Activated gamma-delta T cell treated with anti-CD3 and anti-CD28 coated beads, Interleukin-2, amount 50 U/mL, for 16 hours (primary cell): ENCODE measurements around the gene FRZB.
"Not testable (repeated sequence)": the region's sequence is repeated elsewhere in the genome, so short reads cannot be mapped to it uniquely, and the experiment has no call there.

Experiments
- DNase-seq: peaks from one replicate; pipeline ENCODE4 v3.0.0-alpha.2; 2020; ENCODE audit warnings: low read depth

Gene FRZB, protein sequence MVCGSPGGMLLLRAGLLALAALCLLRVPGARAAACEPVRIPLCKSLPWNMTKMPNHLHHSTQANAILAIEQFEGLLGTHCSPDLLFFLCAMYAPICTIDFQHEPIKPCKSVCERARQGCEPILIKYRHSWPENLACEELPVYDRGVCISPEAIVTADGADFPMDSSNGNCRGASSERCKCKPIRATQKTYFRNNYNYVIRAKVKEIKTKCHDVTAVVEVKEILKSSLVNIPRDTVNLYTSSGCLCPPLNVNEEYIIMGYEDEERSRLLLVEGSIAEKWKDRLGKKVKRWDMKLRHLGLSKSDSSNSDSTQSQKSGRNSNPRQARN

GRCh38 chr2:182866461-182867406, at the start of gene FRZB:
Gene FRZB, minus strand, starts transcription at chr2:182866637. Its CDS starts 85 bp downstream, at chr2:182866552.
- no peak for DNase-seq

DNA sequence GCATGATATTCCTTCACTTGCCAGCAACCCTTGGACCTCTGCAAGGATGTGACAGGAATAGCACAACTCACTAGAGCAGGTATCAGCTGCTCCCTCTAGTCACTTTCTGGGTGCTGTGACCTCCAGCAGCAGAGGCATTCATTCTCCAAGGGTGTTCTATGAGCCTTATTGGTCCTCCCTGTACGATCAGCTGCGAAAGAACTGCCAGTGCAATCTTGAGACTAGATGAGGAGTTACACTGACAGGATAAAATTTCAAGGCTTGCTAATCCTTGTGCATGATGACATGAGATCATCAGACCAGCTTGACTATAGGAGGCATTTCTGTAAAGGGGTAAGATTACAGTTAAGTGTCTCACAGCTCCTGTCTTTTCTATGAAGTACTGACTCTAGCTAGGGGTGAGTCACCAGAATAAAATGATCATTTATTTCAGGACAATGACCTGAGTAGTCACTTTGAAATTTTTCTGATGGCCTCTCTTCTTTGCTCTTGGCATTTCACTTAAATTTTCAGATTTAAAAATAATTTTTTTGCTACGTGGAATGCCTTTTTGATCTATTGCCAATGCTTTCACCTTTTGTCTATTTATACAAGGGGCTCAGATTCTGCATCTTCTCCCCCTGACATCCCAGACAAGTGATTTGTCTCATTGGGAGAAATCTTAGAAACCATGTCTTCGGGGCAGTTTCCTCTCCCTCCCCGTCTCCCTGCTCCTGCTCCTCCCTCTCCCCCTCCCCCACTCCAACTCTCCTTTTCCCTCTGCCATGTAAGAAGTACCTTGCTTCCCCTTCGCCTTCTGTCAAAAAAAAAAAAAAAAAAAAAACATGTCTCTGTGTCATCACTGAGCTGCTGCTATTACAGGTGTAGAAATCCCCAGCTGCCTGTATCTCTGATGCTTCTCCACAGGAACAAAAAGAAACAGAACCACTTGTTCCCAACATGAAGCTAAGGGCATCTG, 49.2 kb upstream of the FRZB start:
- DNase-seq, result no peak

GRCh38 chr2:182914852-182915251, 48.4 kb upstream of the FRZB start:
- no peak for DNase-seq

DNA sequence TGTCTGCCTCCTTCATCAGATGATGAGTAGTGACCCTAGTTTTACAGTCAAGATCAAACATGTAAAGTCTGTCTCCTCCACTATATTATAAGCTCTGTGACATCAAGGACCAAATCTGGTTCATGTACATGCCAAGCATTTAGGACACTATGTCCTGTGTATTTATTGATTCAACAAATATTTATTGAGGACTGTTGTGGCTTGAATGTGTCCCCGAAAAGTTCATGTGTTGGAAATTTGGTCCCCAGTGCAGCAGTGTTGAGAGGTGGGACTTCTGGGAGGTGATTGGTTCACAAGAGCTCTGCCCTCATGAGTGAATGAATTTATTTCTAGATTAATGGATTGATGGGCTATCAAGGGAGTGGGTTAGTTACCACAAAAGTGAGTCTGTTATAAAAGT, 46.6 kb upstream of the FRZB start:
- DNase-seq, result no peak

GRCh38 chr2:182912518-182912915, 46.1 kb upstream of the FRZB start:
- DNase-seq, result no peak

DNA sequence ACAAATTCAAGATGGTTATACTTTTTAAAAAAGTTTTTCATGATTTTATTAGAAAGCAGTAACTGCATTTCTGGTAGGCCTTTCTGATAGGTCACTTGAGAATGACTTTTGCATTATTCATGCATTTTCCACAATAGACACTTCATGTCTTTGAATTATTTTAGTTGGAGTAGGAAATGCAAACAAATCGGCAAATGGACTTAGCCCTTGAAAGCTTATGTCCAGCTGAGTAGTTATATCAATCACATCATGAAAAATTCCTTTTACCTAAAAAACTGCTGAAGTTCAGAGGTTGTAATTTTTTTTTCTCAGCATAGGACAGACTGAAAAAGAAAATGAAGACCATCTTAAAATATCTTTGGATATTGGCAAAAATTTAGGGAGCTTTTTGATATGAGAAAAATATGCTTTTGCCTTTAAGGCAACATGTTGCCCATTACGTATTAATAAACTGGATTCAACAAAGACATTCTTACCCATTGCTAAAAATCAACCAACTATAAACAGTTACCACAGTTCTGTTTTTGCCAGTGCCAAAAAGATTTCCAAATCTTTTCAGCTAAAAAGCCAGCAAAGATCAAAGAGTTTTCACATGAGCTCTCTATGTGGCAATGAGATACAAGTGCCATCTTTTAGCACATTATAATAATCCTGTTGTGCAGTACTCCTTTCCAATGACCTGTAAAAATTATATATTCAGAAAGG, 45.5 kb upstream of the FRZB start:
- no peak for DNase-seq

DNA sequence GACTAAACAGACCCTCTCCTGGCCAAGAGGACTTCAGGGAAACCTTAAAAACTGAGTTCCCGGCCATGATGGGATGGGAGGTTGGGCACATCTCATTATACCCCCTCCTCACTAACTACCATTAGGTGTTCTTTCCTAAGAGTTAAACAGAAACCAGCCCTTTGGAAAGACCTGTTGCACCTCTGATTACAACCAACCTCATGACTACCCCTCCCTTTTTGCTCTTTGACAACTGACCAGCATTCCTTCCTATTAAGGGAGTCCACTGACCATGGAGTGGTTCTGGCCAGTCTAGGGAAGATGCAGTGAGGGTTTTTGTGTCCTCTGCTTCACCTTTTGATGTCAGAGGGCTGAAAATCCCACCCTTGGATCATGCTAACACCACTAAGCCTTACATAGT, 44.5 kb upstream of the FRZB start:
- no peak for DNase-seq

GRCh38 chr2:182907081-182907830, 40.8 kb upstream of the FRZB start:
- no peak for DNase-seq

DNA sequence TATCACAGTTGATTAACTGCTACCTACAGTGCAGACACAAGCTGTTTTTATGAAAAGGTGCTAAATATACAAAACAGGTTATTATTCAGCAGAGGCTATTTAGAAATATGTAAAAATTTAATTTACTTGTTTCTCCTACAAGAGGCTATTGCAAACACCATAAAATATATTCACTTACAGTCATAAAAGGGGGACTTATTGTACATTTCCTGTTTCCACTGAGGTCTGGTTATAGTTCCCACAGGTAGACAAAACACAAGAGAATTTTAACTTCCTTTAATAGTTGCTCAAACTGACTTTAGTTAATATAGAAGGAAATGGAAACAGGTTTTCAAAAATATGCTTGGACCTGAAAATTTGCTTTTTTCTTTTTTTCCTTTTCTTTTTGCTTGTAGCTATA, 40.0 kb upstream of the FRZB start:
- DNase-seq, result no peak

GRCh38 chr2:182904844-182905243, 38.4 kb upstream of the FRZB start:
- no peak for DNase-seq

- no peak for DNase-seq
These were observed 37.1 kb upstream of the FRZB start for GRCh38 chr2:182903566-182903965.

GRCh38 chr2:182901748-182902147, 35.3 kb upstream of the FRZB start:
- DNase-seq, result no peak

- DNase-seq, result no peak
These were observed 32.3 kb upstream of the FRZB start for GRCh38 chr2:182898718-182899117.

DNA sequence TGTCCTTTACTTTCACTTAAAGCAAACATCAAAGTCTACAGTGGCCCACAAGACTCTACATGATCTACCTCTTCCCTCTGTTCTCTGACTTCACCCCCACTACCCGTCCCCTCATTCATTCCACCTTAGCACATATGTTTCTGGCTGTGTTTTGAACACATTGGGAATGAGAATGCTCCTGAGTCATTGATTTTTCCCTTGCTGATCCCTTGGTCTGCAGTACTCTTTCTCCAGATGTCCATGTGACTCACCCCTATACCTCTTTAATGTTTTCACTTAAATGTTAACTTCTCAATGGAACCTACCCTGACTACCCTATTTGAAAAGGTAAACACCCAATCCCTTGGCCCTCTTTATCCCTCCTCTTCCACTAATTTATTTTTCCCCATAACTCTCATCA, 30.7 kb upstream of the FRZB start:
- no peak for DNase-seq

GRCh38 chr2:182895798-182896197, 29.4 kb upstream of the FRZB start:
- DNase-seq, result no peak

- DNase-seq, result no peak
These were observed 28.7 kb upstream of the FRZB start for GRCh38 chr2:182895169-182895568.

DNA sequence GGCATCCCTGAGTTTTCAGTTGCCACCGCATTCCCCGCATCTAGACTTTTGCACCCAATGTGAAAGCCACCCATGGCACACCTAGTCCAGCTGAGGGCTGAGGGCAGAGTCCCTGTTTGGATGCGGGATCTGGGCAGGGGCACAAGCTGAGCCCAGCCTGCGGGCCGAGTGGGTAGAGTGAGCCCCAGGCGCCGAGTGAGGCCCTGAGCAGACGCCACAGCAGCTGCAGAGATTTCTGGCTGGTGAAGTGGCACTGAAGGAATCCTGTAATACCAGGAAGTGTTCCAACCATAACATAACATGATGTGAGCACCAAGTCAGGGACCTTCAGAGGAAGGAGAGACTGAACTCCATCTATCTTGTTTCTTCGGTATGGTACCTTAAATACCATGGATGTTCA, 27.7 kb upstream of the FRZB start:
- DNase-seq, result no peak

DNA sequence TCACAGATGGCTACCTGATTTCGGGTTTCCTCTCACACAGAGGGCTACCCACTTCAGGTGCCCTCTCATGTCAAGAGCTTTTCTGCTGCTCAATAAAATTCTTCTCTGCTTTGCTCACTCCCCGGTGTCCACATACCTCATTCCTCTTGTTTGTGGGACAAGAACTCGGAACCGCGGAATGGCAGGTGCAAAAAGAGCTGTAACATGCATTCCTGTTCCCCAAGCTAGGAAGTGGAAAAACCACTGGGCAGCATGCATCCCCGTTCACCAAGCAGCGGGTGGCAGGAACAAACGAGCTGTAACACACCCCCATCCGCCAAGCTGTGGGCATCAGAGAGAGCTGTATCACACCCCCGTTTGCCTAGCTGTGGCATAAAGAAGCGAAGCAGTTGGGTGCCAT, 27.2 kb upstream of the FRZB start:
- DNase-seq, result no peak

DNA sequence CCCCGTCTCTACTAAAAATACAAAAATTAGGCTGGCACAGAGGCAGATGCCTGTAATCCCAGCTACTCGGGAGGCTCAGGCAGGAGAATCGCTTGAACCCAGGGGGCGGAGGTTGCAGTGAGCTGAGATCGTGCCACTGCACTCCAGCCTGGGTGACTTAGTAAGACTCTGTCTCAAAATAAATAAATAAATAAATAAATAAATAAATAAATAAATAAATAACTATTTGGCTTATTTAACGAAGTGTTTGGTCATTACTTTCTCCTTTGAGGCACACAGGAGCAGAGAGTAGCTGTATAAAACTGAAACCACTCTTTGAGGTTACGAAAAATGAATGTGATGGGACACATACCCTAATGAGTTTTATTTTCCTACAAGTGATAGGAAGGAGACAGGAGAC, 26.6 kb upstream of the FRZB start:
- not testable (repeated sequence) for DNase-seq

DNA sequence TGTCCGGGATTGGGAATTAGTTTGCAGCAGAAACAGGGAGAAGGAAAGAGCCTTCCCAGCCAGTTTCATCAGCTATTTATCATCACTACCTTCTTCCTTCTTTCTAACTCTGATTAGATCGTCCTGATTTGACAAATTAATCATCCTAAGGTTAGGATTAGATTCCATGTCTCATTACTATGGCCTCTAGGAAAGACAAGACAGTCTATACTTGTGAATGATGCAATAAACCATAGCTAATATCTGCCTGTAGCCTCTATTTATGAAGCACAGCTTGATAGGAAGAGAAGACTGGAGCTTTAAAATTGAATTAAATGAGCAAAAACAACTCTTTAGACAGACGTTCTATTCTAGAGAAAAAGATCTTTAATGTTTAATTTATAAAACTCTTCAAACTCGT, 25.2 kb upstream of the FRZB start:
- DNase-seq, result no peak
